GM18909 (cell line): Measurements from ENCODE around the gene ITGA7.

Experiments
- ATAC-seq: cut with Tn5 transposase; IDR thresholded peaks from one replicate; pipeline ENCODE4 v1.9.1; 2021; ENCODE audit warnings: mild to moderate bottlenecking; ENCODE audit not compliant: unreplicated experiment, poor library complexity

The ITGA7 gene

DNA sequence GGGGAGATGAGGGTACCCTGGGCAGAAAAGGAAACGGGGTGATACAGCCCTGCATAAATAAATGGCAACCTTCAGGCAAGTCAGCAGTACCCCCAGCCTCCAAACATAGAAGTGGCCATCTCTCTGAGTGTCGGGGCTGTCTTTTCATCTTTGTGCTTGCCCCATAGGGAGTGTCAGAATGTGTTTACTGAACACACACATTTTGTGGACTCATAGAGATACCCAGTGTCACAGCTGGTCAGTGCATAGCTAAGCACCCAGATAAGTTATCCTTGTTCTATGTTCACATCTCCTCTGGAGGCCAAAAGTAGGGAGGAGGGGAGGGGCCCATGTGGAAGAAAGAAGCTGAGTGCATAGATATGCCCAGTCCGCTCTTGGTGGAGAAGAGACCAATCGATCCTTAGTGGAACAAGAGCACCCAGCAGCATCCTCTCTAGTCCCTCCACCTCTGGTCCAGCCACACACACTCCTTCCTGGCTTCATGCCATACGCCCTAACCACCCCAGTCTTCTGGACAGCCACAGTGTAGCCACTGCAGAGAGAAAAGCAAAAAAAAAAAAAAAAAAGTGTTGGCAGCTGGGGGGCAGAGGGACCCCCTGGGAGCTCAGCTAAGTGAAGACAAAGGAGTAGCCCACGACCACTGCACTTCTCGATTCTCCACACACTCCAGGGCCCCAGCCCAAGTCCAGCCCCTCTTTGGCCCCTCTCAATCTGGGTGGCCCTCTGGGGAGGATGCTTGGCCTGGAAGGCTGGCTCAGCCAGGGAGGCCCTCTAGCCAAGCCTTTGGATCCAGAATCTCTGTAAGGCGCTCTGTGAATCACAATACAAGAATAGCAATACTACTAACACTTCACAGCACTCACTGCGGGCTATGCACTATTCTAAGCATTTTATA is 2.6 kb downstream of the ITGA7 start:
- ATAC-seq, result no peak

DNA sequence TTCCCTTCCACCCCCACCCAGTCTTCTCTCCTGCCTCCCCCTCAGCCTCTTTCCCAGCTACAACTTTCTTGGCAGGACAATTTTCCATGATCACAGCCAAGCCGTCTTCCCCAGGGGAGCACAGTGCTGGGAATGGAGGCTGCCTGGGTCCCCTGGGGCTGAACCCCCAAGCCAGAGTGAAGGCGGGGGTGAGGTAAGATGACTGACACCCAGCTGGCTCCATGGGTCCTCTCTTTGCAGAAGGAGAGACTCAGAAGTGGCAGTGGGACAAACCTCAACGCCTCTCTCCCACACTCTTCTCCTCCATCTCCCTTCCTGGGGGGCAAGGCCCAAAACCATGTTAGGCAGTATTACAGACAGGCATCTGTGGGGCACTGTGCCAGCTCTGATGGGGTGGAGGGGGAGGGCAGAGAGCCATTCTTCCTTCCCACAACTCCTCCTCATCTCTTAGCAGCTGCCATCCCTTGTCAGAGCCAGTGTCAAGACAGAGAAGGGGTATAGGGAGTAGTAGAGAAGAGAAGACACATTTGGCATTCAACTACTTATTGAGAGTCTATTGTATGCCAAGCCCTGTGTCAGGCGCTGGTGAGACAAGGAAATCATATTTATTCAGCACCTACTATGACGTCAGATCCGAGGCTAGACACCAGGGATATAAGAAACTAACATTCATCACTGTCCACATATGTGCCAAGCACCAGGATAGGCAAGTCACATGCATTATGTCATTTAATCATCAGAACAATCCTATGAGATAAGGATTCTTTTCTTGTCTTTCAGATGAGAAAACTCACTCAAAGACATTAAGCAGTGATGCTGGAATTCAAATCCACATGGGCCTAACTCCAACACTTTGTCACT is 3.6 kb downstream of the ITGA7 start:
- no peak for ATAC-seq

DNA sequence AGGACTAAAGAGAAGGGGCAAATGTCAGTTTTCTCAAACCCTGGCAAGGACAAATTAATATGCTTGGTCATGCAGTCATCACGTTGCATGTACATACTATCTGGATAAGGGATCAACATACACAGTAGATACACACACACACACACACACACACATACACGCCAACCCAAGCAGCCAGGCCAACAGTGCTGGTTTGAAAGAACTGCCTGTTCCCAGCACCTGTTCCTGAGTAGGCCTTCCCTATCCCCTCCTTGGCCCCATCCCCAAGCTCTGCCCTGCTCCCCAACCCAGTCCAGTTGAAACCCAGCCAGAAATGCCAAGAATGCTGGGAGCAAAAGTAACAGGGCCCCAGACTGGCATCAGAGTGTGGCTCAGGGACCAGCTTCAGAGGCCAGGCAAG is 4.4 kb downstream of the ITGA7 start:
- ATAC-seq, result no peak

DNA sequence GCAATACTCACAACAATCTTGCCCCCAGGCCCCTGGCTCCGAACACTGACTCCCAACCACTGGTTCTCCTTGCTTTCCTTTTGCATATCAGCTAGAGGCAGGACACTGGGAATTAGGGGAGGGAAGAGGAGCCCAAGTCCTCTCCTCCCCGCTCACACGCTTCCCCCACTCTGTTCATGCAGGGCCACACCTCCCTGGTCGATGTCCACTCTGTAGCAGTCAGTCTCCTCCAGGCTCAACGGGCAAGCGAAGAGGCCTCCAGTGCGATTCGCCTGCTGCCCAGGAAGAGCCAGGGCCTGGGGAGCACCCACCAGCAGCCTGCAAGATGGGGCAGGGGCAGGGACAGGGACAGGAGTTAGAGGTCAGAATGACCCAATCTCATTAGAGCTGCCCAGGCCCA is 4.8 kb downstream of the ITGA7 start:
- no peak for ATAC-seq

DNA sequence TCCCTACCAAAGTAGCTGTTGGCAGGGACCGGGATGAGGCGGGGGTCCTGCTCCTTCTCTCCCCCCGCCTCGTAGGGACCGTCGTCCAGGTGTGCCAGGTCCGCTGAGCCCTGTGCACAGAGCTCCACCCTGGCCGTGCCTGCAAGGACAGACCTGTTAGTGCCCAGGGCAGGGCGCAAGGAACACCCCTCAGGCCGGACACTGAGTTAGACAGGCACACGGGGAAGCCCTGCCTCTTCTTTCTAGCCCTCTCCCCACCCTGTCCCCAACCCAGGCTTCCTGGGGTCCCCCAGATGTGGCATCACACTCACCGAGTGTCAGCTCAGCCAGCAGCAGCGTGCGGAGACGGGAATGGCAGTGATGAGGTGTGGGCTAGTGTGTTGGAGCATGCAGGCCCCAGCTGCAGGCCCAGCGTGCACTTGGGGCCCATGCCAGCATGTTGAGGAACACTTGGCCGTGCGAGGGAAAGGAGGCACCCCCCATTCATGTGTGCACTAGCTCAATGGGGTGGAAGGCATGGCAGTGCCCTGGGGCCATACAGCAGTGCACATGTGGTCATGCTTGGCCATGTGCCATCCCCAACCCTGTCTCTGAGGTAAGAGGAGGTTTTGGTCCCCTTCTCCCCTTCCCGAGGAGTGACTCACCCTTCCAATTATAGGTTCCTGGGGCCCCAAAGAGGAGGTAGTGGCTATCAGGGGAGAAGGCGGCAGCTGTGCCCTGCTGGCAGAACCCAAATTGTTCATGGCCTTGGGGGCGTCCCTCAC is 7.3 kb downstream of the ITGA7 start:
- ATAC-seq, result no peak

DNA sequence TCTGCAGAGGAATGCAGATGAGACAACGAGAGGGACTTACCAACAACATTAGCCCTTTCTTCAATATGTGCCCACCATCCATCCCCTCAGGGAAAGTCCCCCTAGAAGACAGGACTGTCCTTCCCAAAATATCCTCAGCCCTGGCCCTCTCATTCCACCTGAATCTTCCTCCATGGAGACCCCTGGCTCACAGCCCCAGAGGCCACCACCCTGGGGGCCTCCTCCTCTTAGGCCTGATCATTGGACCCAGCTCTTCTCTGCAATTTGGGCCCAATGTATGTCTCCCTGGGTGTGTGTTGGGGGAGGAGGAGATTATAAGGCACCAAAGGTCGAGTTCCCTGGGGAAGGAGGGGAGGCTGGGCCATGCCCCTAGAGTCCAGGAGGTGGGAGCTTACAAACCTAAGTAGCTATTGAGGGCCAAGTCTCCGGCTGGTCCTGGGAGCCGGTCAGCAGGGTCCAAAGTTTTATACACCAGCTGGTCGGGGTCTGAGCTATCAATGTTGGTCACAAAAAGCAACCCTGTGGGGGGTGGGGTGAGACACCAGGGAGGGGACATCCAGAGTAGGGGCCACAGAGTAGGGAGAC is 8.1 kb downstream of the ITGA7 start:
- no peak for ATAC-seq

DNA sequence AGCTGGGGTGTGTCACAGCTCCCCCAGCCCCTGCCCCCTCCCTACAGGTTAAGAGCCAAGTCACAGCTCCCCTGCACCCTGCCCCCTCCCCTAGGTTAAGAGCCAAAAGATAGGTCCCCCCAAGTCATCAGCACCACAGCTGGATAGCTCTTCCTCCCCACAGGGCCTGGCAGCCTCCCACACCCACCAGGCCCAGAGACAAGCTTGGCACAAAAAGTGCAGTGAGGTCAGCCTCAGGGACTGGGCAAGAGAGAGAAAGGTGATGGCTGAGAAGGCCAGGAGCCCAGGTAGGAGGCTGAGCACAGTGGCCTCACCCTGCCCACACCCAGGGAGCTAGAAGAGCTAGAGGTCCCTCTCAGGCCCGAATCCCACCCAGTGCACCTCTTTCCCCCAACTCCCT is 8.7 kb downstream of the ITGA7 start:
- no peak for ATAC-seq

DNA sequence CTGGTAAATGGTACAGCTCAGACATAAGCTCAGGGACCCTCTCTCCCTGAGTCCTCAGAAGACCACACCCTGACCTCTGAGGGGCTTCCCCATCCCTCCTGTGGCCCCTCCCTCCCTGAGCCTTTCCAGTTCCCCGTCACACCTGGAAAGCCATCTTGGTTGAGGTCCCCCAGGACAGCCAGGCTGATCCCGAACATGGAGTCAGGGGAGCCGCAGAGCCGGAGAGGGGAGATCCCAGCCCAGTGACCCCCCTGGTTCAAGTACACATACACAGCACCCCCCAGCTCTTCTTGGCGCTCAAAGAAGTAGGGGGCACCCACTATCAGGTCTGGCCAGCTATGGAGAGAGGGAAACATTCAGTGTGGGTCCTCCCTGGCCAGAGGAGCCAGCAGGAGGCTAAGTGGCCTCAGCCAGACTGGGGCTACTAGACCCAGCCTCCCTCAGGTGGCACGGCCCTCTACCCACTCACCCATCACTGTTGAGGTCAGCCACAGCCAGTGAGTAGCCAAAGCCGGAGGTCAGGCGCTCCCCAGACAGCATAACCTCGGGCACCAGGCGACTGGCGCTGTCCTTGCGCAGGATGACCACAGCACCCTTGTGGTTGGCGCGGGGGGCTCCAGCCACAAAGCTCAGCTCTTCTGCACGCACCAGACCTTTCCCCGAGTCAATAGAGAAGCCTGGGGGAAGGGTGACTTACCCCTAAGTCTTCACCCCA is 9.3 kb downstream of the ITGA7 start:
- ATAC-seq, result no peak

DNA sequence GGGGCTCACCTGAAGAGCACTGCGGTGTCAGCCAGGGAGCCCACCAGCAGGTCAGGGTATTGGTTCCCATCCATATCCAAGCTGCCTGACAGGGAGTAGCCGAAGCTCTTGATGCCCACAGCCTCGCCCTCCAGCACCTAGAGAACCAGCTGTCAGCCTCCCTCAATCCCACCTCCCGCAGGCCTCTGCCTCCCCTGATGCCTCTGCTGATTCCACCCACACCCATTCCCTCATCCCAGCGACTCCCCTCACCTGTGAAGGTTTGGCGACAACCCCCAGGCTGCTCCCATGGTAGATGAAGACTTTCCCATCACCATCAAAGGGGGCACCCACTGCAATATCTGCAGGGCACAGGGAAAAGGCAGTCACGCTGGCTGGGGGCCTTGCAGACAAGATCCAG is 10.0 kb downstream of the ITGA7 start:
- no peak for ATAC-seq

DNA sequence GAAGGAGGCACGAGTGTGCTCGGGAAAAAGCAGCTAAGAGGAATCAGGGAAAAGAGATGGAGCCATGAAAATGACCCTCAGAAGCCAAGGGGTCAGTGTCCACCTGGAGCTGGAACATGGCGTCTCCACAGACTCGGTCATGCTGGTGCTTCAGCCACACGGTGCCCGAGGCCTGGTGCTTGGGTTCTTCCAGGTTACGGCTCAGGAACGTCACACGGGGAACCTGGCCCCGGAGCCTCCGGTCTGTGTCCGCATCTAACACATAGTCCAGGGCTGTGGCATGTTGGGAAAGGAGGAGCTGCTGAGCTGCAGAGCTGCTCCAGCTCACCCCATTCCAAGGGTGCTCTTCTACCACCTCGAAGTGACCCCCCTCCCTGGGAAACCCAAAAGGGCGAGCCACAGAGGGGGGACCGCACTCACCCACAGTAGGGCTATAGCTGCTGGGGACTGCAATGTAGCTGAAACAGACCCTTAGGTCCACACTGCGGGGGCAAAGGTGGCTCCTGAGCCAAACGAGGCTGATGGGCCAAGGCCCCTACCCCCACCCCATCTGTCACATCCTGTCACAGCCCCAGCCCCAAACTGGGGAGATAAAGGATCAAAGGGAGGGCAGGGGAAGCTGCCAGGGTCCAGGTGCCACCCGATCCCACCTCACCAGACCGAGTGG is 10.8 kb downstream of the ITGA7 start:
- ATAC-seq, result no peak

DNA sequence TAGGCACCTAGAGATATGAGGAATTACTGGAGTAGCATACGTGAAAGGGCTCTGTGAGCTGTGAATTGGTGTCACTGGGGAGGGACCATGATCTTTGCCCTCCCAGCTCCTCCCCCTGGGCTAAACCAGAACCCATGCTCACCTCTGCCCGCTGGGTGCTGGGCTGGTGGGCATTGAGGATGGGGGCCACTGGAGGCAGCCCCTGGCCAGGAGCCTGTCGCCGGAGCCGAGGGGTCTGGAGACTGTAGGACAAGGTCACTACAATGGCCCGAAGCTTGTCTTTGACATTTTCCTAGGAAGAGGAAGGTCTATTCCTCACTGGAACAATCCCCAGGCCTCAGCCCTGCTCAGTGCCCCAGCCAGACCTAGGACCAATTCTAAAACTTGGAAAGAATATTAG is 11.6 kb downstream of the ITGA7 start:
- no peak for ATAC-seq

DNA sequence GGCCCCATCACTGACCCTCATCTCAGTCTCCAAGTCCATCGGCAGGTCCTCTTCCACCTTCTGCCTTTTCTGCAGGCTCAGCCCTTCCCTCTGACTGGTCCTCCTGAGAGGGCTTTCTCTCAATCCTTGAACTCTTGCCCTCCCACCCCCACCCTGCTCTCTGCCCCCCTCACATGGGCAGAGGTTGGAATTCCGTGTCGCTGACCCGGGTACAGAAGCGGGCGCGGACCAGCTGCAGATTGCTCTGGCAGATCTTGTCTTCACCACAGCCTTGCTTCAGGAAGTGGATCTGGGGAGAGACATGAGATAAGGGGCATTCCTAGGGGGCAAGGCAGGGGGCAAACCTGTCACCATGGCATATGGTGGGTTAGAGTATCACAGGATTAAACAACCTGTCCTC is 12.4 kb downstream of the ITGA7 start:
- ATAC-seq, result no peak

DNA sequence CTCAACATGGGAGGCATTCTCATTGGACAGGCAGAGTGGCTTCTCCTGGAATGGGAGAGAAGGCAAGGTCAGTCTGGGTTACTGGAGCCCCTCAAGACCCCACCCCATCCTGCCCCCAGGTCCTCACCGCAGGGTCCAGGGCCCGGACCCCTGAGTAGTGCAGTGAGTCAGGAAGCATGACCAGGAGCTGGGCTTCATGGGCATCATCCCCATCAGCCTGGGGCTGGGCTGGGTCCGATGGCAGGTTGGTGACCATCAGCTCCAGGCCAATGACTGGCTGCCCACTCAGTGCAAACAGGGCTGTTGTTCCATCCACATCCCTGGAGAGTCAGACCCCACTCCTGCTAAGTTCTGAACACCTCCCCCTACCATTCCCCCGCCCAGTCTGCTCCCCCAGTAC is 13.1 kb downstream of the ITGA7 start:
- ATAC-seq, result no peak

DNA sequence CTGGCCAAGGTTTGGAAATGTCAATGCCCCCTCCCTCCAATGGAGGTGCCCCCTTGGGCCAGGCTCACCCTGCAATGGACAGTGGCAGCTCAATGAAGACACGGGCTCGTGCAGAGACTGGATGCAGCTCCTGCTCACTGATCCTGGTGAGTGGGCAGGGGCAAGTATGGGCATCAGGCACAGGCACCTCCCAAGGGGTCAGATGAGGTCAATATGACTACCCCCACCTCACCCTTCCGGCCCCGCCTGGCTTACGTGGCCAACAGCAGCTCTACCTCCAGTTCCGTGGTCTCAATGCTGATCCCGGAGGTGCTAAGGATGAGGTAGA is 13.6 kb downstream of the ITGA7 start:
- no peak for ATAC-seq

DNA sequence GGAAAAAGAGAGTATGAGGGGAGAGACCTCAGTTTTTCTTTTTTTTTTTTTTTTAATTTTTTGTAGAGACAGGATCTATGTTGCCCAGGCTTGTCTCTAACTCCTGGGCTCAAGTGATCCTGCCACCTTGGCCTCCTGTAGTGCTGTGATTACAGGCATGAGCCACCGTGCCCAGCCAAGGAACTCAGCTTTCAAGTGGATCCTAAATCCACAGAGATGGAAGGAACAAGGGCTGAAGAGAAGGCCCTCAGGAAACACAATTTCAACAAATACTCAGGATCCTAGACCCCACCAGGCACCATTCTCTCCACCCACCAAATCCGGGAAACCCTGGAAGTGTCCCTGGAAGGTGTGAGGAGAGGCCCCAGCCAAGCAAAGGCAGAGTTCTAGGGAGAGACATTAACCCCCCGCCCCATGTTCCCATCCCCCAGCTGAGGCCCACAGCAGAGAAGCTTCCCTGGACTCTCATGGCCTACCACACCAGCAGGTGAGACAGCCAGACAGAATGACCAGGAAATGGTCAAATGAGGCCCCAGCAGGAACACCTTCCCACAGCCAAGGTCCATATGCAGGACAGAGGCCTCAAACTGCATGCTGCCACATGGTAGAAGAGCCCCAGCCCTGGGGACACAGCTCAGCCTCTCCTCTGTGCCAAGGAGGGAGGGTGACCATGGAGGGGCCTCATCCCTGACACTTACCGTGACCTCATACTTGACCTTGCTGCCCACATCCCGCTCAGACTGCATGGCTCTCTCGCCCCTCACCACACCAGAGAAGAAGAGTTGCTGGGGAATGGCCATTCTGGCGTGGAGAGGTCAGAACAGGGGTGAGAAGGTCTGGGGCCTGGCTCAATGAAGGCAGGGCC is 14.1 kb downstream of the ITGA7 start:
- no peak for ATAC-seq

DNA sequence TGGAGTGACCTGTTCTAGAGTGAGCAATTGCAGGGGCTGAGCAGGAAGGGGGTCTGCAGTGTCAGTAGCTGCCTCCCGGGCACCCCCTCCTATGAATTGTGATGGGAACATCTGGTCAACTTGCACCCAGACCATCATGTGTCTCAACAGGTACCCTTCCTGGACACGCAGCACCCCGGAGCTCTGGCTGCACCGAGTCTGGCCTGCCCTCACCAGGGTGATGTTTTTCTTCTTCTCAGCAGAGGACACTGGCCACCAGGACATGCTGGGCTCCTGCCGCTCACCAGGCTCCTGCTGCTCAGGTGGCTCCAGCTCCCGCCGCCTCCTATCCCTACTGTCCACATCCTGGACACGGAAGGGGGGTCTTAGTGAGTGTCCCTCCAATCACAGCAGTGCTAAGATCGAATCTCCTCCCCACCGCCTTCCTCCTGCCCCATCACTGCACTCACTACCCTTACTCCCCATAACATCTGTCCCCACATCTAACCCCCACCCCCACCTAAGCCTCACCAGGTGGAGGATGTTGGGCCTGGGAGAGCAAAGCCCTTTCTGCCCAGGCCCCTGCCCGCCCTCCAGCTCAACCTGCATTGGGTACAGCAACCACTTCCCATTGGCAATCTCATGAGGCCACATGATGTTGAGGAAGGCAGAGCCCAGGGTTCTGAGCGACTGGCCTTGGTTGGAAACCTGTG is 14.9 kb downstream of the ITGA7 start:
- no peak for ATAC-seq

DNA sequence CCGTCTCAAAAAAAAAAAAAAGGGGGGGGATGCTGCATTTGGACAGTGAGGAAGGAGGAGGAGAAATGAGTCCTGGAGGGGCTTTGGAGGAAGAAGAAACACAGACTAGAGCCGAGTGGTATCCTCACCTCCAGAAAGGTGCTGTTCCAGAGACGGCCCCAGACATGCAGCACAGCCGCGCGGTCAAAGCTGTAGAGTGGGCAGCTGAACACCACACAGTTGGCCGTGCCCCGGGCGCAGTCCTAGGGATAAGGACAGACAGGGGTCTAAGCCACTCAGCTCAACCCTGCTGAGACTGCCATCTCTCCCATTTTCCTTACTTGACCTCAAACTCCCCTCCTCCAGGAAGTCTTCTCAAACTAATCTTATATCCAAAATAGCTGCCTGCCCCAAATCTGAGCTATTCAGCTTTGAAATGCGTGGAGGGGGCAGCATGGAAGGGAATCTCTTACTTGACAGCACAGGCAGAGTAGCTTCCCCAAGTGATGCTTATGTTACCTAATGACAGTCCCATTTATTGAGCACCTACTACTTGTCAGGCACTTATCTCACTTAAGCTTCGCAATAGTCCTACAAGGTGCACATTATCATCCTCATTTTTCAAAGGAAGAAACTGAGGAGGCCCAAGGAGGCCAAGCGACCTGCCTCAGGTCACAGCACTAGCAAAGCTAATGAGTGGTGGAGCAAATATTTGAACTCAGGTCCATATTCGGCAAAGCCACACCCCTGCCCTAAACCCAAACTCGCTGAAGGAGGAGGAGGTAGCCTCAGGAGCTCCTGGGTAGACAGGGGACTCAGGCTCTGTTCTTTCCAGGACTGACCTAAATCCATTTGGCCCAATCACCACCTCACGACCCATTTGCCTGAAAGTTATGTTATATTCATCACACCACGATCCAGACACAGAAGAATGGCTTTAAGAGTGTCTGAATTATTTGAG is 18.7 kb downstream of the ITGA7 start:
- ATAC-seq, result no peak
